HG02884 (cell line): ENCODE data around the gene ARHGAP27.
A peak's percentile ranks its signal among the peaks of the same experiment; 100 is the strongest.
"Not testable (repeated sequence)": the region's sequence is repeated elsewhere in the genome, so short reads cannot be mapped to it uniquely, and the experiment has no call there.

Experiments used
- ATAC-seq: cut with Tn5 transposase; IDR thresholded peaks from one replicate; pipeline ENCODE4 v1.9.1; 2021; ENCODE audit warnings: mild to moderate bottlenecking, moderate library complexity; ENCODE audit not compliant: unreplicated experiment

ARHGAP27 gene, protein sequence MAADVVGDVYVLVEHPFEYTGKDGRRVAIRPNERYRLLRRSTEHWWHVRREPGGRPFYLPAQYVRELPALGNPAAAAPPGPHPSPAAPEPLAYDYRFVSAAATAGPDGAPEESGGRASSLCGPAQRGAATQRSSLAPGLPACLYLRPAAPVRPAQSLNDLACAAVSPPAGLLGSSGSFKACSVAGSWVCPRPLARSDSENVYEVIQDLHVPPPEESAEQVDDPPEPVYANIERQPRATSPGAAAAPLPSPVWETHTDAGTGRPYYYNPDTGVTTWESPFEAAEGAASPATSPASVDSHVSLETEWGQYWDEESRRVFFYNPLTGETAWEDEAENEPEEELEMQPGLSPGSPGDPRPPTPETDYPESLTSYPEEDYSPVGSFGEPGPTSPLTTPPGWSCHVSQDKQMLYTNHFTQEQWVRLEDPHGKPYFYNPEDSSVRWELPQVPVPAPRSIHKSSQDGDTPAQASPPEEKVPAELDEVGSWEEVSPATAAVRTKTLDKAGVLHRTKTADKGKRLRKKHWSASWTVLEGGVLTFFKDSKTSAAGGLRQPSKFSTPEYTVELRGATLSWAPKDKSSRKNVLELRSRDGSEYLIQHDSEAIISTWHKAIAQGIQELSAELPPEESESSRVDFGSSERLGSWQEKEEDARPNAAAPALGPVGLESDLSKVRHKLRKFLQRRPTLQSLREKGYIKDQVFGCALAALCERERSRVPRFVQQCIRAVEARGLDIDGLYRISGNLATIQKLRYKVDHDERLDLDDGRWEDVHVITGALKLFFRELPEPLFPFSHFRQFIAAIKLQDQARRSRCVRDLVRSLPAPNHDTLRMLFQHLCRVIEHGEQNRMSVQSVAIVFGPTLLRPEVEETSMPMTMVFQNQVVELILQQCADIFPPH

DNA sequence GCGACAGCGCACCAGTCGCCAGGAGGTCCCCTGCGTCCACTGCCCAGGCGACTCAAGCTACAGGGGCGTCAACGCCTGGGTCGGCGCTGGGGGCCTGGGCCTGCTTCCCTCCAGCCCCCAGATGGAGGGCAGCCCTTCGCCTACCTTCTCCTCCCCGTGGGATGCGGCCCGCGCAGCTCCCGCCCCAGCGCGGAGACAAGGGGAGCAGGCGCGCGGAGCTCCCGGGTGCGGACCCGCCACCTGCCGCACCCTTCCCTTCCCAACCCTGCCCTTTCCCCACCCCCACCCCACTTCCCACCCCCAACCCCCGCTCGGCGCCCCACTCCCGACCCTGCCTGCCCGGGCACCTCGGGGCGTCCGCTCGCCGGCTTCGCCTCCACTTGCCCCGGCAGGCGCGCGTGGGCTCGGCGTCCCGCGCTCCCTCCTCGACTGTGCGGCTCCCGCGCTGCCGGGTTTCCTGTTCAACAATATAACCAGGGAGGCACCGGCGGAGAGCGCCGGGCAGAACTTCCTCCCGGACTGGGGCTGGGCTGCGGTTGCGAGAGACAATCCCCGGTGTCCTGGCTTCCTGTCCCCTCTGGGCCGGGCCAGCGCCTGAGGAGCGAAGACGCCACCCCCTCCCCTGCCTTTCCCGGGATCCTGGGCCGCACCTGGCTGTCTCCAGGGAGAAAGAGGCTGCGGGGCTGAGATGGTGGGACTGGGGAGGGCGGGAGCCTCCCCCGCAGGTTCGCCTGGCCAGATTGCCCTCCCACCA, at the start of gene ARHGAP27:
ARHGAP27 (minus strand) TSS at position 466 of the 754 bp plus-strand sequence. CDS start 2,591 bp downstream, outside the sequence.
- no peak for ATAC-seq

DNA sequence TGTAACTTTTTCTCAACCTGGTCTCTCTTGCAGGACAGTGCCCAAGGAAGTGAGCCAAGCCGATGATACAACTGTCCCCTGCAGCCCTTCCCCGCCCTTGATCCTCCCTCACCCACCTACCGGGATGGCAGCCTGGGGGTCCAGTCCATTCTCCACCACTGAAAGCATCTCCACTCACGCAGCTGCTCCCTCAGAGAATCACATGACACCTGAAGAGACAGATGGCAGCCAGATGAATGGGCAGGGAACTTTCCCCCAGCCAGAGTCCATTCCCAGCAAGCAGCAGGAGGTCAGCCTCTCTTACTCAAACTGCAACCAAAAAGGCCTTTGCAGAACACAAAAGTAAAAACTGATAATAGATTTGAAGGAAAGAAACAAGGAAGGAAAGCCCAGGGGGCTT, 49.6 kb upstream of the ARHGAP27 start:
- ATAC-seq, result not testable (repeated sequence)

DNA sequence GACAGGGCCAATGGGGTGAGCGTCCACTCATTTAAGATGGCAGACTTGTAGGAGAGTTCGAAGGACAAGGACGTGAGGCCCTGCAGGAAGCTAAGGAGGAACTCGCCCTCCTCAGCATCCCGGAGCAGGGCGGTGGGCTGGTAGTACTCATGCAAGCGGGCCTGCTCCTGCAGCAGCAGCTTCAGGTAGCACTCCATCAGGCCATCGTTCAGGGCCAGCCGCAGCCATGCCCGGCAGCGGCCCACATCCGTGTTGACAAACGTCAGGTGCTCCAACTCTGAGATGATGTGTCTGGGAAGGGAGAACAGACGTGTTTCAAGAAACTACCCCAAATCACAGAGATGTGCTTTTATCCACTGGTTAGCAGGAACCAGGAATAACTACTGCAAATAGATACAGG, 42.8 kb upstream of the ARHGAP27 start:
- ATAC-seq, result not testable (repeated sequence)

DNA sequence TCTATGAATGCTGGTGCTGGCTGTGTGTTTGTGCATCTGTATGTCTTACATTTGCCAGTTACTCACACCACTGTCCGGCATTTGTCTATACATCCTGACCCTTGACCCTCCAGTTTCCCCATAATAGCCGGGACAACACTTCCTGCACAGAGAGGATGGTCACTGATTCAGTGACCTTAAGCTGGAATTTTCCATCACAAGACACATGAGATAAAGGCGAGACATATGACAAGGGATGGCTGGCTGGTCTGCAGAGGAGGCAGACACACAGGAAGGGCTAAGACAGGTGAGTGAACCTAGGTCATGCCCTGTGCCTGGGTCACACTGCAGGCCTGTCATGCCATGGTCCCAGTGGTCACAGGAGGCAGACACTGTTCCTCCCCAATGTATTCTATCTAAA, 39.6 kb upstream of the ARHGAP27 start:
- ATAC-seq, result not testable (repeated sequence)

DNA sequence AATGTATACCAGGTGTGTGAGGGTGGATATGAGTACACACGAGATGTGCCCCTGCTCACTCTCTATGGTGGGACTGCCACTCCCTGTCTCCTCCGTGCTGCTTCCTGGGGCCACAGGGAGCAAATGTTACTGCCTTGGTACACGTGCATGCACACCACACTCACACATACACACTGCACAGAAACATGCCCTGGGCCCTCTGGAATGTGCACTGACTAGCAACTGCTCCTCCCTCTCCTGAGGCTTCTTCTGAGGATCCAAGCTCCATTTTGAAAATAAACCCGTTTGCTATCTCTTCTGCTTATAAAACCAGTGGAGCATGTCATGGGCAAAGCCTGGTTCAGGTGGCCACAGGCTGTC, 36.5 kb upstream of the ARHGAP27 start:
- ATAC-seq, result not testable (repeated sequence)

DNA sequence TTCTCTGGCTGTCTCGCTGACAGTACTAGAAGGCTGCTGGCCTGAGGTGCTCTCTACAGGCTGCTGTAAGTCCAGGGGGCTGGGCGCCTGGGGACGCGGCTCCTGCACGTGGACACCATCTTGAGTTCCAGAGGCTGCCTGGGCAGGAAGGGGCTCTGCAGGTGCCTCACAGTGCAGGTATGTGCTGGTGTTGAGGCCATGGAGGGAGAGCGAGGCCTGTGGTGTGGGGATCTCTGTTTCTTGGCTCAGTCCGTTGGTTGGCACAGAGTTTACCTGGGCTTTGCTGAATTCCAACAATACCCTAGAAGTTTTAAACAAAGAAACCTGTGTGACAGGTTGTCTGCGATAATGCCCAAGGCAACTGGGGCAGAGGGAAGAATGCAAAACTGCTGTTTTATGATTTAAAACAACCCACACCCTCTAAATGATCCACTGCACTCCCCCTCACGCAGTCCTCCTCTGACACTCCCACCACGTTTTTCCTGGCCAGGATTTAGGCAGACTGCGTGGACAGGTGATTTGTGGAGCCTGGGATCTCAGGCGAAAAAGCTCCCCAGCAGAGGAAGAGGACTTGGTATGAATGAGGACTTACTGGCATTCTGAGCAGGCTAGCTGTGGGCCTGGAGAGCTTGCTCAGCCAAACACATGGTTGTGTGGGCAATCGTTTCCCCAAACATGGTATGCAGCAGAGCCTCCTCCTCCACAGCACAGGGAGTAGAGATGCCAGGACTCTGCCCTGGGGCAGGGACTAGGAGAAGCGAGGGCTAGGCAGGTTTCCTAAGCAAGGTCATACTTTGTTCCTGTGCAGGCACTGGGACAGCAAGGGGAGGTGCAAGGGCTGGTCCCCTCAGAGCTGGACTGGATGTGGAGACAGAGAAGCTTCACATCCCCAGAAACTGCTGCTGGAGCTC, 35.9 kb upstream of the ARHGAP27 start:
- not testable (repeated sequence) for ATAC-seq

DNA sequence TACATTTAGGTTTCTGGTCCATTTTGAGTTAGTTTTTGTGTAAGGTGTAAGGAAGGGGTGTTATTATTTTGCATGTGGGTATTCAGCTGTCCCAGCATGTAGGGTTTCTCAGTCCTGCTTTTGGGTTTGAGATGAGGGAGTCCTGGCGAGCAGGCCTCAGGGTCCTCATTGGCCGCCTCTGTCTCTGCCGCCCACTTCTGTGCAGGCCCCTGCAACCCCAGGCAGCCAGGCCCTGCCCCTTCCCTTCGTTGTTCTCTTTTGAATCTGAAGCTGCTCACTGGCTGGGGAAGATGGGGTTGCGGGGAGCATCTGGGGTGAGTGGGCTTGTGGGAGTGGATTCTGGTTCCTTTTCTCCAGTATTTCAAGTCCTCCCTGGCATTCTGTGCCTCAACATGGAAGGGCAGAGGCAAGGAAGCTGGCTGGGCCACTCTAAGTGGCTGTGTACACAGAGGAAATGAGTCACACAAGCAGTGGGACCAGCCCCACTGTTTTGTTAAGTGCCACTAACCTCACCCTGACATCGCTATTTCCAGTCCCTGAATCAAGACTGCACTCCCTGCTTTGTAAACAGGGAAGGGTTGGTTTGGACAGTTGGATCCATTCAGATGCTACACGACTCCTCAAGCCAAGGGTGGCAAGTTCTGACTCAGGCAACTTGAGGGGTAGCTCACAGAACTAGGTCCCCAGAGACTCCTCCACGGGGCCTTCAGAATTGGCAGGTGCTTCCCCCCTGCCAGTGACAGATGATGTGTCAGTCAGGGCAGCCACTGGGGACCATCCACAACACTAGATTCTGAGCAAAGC, 29.1 kb upstream of the ARHGAP27 start:
- peak; percentile 74 for ATAC-seq

DNA sequence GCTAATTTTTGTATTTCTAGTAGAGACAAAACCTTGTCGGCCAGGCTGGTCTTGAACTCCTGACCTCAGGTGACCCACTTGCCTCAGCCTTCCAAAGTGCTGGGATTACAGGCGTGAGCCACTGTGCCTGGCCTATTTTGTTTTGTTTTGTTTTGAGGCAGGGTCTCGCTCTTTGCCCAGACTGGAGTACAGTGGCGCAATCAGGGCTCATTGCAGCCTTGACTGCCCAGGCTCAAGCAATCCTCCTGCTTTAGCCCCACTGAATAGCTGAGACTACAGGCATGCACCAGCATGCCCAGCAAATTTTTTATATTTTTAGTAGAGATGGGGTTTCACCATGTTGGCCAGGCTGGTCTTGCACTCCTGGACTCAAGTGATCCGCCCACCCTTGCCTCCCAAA, 27.8 kb upstream of the ARHGAP27 start:
- ATAC-seq, result not testable (repeated sequence)

DNA sequence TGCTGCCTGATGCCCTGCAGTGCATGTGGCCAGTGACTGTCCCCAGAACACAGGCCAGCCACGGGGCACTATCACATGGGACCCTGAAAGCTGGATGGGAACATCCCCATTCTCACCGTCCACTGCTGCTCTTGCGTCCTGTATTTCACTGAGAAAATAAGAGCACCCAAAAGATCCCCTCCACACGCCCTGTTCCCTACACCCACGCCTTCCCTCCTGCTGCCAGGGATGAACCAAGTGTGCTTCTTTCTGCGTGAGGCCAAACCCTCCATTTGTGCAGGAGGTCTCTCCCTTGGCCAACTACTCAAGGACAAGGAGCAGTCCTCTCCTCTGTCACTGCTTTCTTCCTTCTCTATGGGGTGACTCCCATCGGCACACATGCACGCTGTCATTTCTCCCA, 21.7 kb upstream of the ARHGAP27 start:
- ATAC-seq, result not testable (repeated sequence)

DNA sequence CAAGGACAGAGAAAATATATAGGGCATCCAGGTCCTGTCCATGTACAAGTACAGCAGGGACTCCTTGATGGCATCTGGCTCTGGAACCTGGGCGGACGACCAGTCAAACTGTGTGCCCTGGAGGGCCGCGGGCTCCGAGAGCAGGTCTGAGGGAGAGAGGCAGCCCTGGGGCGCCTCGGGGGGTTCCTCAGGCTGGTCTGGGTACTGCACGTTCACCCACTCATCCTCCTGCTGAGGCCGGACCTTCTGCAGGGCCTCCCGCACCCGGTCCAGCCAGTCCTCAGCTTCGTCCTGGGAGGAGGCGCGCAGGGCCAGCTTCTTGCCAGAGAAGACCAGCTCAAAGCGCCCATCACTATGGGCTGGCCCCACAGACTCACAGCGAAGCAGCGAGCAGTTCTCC, 21.1 kb upstream of the ARHGAP27 start:
- ATAC-seq, result not testable (repeated sequence)

DNA sequence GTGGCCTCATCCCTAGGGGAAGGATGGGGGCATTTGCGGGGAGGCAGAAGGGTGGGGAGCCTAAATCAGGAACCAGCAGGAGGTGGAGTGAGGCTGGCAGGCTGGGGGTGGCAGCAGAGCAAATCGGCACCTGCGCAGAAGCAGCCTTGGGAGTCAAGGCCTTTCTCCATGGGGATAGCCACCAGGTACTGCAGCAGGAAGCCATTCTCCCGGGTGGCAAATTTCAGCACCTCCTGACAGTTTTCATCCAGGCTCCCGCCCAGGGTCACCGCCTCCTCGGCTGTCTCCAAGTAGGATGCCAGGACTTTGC, 20.5 kb upstream of the ARHGAP27 start:
- ATAC-seq, result not testable (repeated sequence)

DNA sequence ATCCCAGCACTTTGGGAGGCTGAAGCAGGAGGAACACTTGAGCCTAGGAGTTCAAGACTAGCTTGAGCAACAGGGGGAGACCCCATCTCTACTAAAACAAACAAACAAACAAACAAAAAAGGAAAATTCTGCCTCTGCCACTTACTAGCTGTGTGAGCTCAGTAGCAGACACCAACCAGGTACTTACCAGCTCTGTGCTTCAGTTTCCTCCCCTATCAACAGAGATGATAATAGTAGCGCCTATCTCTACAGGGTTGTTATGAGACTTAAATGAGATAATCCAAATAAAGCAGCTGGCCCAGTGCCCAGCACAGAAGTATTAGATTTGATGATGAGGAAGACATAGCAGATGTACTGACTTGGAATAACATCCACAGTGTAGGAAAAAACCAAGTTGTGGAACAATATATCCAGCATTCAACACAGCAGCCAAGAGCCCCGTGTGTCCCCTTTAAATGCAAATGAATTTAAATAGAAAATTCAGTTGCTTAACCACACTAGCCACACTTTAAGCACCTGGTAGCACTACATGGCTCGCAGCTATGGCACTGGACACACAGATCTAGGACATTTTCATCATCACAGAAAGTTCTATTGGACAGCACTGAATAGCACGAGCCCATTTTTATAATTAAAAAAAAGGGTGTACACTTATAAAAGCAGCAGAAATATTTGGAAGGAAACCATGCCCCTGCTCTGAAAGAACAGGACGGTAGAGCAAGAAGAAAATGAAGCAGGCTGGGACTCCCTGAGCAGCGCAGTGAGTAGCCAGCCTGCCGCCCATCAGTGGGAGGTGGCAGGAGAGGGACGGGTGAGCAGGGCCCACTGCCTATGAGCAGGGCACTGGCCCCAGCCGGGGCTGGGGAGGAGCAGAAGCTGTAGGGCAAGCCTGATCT, 19.9 kb upstream of the ARHGAP27 start:
- ATAC-seq, result not testable (repeated sequence)

DNA sequence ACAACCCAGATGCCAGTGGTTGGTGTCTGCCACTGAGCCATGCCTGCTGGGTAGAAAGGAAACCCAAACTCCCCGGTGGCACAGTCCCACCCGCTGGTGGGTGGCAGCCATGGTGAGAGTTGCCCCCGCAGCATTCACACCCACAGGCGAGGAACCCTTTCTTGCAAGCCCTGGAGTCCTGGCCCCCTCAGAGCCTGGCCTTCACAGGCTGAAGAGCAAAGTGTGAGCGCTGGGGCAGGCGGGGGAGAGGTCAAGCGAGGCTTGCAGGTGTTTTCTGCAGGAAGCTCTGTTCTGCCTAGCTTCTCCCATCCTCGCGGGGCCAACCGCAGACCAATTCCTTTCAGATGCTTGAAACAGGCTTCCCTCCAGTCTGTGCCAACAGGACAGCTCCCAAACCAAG, 19.0 kb upstream of the ARHGAP27 start:
- not testable (repeated sequence) for ATAC-seq

DNA sequence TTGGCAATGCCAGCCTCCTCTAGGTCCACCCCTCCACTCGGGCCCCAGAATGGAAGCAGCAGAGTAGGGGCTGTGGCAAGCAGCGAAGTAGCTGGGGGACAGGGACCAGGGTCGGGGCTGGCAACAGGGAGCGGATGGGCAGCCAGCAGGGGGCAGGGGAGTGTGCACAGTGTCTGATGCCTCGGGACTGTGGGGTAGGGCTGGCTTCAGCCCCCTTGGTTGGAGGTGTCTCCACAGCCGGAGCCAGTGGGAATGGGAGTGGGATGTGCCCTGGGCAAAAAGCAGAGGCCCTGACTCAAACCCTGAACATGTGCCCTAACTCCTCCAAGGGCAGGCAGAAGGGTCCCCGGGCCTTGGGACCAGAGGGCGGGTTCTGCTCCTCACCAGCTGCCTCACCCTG, 18.5 kb upstream of the ARHGAP27 start:
- no peak for ATAC-seq

DNA sequence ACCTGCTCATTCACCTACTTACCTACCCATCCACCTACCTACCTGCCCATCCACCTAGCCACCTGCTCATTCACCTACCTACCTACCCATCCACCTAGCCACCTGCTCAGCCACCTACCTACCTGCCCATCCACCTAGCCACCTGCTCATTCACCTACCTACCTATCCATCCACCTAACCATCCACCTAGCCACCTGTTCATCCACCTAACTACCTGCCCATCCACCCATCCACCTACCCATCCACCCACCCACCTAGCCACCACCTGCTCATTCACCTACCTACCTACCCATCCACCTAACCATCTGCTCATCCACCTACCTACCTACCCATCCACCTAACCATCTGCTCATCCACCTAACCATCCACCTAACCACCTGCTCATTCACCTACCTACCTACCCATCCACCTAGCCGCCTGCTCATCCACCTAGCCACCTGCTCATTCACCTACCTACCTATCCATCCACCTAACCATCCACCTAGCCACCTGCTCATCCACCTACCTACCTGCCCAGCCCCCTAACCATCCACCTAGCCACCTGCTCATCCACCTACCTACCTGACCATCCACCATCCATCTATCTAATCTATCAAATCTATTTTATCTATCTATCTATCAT, 17.1 kb upstream of the ARHGAP27 start:
- ATAC-seq, result not testable (repeated sequence)

DNA sequence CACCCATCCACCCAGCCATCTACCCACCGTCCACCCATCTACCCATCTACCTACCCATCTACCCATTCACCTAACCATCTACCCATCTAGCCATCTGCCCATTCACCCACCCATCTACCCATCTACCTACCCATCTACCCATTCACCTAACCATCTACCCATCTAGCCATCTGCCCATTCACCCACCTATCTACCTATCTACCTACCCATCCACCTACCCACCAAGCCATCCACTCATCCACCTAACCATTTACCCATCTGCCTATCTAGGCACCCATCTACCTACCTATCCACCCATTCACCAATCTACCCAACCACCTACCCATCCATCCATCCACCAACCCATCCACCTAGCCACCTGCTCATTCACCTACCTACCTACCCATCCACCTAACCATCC, 16.6 kb upstream of the ARHGAP27 start:
- not testable (repeated sequence) for ATAC-seq

DNA sequence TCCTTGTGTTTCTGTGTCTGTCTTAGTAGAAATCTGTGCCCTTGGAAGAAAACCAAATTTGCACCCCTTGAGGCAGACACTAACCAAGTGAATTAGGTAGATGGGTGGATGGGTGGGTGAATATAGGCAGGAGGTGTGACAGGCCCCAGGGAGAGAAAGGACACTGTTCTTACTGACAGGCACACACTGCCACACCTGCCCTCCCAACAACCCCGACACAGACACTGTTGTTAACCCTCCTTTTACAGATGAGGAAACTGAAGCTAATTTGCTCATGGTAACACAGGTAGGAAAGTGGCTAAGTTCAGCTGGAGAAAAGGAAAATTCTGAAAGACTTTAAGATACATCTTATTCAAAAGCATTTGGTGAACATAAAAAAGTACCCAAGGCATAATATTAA, 15.8 kb upstream of the ARHGAP27 start:
- not testable (repeated sequence) for ATAC-seq

DNA sequence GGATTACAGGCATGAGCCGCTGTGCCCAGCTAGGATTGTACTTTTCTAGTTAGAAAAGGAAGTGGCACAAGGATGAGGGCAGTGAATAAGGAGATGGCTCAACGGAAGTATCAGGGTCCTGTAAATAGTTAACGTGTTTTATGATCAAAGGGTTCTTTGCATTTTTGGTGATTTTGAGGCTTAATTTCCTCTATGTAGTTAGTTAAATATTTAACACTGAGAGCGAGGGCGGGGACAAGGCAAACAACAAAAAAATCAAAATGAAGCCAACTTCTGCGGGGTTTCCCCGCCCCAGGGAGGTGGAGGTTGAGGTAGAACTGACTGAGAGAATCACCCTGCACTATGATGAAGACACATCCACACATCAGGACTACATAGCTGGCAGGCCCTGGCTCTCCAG, 15.4 kb upstream of the ARHGAP27 start:
- not testable (repeated sequence) for ATAC-seq
